ENCODE data around the gene SMURF1.
A peak's percentile ranks its signal among the peaks of the same experiment; 100 is the strongest.

SMURF1 gene

GRCh38 chr7:99096124-99096887 lies 47.6 kb downstream of the SMURF1 start:
- DNase-seq: no peak

GRCh38 chr7:99095698-99096097 lies 48.2 kb downstream of the SMURF1 start:
- no peak for DNase-seq

DNA sequence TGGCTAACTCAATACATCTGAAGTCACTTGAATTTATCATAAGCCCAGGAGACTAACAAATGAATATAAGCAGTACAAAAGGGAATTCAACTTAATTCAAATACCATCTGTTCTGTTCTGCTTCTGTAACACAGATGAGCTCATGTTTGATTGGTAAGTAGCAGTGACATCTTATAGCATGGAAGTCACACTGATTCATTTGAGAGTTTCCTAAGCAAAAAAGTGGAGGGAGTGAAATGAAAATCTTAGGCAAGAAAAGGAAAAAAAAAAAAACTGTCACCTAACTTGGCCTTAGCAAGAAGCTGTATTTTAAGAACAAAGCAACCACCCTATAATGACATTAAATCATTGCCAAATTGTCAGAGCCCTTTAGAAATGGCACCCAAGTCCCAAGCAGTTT lies 49.5 kb downstream of the SMURF1 start:
- DNase-seq: no peak

GRCh38 chr7:99092064-99092720 lies 51.7 kb downstream of the SMURF1 start:
- no peak for DNase-seq

DNA sequence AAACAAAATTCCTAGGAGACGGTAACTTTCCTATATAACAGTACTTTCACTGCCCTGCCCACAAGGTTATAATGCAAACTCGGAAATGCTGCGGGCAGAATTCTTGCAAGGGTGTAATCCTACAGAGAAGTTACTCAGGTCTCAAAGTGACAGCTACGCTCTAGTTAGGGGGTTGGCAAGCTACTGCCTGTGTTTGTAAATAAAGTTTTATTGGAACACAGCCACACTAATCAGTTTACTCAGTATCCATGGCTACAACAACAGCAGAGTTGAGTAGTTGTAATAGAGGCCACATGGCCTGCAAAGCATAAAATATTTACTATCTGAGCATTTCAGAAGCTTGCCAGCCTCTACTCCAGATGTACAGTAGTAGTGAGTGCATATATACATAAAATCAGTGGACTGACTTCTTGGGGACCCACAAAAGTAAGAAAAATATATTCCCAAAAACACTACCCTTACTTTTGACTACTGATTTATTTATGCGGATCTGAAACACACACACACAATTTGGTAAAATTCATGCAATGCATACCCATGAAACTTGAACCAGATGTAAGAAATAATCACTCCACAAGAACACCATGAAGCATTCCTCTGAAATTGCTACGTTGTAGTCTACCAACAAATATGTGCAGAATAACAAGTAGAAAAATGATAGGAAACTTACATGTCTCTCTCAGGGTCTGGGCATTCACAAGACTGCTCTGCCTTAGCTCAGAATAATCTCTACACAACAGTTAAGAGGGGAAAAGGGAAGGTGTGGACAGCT lies 53.0 kb downstream of the SMURF1 start:
- DNase-seq: peak; percentile 66

GRCh38 chr7:99089914-99090629 lies 53.8 kb downstream of the SMURF1 start:
- DNase-seq: no peak

- DNase-seq: no peak
These were observed 57.0 kb downstream of the SMURF1 start for GRCh38 chr7:99086944-99087343.

GRCh38 chr7:99086532-99086931 lies 57.4 kb downstream of the SMURF1 start:
- no peak for DNase-seq

GRCh38 chr7:99083733-99084132 lies 60.2 kb downstream of the SMURF1 start:
- DNase-seq: no peak

DNA sequence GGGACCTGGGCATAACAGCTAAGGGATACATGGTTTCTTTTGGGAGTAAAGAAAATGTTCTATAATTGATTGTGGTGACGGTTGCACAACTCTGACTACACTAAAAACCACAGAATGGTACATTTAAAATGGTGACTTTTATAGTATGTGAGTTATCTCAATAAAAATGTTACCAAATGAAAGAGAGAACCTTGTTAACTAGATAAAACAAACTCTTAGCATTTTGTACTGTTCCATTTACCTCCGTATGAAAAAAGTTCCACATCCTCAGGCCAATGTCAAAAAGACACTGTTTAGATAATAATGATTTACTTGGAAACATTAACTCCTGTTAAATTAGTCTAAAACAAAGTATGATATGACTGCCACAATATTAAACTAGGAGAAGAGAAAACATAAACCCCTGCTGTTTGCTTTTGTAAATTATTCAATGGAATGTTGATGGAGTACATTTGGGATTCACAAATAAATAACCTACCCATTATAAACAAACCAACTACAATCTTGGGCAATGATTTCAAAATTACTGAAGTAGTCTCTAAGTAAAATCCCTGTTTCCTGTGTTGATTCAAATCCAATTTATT lies 60.7 kb downstream of the SMURF1 start:
- DNase-seq: no peak

GRCh38 chr7:99080679-99081078 lies 63.2 kb downstream of the SMURF1 start:
- no peak for DNase-seq

DNA sequence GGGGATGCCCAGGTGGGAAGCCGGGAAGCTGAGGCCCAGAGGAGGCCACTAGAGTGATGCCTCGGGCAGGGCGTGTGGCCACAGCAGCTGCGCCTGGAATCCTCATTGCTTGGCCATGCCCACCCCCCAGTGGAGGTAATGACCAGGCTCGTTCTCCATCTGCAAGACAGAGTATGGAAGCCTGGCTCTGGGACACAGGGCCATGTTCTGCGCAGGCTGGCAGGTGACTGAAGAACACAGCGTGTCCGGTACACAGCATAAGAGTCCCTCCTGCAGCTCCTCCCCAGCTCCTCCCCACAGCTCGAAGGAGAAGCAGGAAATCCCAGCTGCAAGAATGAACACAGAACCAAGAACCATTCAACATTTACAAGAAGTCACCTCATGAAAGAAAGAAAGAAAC lies 64.8 kb downstream of the SMURF1 start:
- no peak for DNase-seq

DNA sequence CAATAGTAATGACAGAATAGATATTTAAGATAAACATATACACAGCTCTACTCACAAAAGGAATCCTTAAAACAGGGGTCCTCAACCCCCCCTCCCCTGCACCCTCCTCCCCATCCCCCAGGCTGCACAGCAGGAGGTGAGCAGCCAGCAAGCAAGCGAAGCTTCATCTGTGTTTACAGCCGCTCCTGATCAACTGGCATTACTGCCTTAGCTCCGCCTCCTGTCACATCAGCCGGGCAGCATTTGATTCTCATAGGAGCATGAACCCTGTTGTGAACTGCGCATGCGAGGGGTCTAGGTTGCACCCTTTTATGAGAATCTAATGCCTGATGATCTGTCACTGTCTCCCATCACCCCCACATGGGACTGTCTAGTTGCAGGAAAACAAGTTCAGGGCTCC lies 65.5 kb downstream of the SMURF1 start:
- no peak for DNase-seq

DNA sequence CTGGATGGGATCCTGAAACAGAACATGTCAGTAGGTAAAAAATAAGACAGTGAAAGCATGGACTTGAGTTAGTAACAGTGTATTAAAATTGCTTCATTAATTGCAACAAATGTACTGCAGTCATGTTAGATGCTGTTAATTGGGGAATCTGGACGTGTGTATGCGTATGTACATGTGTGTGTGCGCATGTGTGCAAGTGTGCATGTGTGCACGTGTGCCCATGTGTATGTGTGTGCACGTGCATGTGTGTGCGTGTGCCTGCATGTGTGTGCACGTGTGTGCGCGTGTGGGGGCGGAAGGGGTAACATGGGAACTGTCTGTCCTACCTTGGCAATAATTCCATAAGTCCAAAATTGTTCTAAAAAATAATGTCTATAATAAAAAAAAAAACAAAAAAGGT lies 67.3 kb downstream of the SMURF1 start:
- no peak for DNase-seq

- DNase-seq: no peak
These were observed 70.0 kb downstream of the SMURF1 start for GRCh38 chr7:99073839-99074446.

DNA sequence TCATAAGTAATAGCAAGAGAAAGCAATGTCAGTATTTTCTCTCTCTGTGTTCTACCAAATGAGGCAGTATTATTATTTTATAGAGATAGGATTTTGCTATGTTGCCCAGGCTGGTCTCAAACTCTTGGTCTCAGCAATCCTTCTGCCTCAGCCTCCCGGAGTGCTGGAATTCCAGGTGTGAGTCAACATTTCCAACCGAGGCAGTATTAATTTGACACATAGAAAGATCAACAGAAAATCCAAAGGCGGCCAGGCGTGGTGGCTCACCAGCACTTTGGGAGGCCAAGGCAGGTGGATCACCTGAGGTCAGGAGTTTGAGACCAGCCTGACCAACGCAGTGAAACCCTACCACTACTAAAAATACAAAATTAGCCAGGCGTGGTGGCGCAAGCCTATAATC lies 71.8 kb downstream of the SMURF1 start:
- no peak for DNase-seq

DNA sequence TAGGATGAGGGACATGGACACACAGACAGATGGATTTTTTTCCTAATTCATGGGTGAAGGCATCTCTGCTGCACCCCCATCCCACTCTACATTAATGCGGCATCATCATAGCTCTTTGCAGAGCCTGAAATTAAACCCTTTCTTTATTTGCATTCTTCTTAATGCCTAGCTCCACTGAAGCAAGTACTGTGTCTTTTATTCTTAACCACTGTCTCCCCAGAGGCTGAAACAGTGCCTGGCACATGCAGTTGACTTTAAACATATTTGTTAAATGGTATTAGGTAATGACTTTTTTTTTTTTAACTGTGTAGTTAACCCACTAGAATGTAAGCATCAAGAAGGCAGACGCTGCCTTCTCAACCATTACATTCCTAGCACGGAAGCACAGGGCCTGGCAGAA lies 73.5 kb downstream of the SMURF1 start:
- no peak for DNase-seq

DNA sequence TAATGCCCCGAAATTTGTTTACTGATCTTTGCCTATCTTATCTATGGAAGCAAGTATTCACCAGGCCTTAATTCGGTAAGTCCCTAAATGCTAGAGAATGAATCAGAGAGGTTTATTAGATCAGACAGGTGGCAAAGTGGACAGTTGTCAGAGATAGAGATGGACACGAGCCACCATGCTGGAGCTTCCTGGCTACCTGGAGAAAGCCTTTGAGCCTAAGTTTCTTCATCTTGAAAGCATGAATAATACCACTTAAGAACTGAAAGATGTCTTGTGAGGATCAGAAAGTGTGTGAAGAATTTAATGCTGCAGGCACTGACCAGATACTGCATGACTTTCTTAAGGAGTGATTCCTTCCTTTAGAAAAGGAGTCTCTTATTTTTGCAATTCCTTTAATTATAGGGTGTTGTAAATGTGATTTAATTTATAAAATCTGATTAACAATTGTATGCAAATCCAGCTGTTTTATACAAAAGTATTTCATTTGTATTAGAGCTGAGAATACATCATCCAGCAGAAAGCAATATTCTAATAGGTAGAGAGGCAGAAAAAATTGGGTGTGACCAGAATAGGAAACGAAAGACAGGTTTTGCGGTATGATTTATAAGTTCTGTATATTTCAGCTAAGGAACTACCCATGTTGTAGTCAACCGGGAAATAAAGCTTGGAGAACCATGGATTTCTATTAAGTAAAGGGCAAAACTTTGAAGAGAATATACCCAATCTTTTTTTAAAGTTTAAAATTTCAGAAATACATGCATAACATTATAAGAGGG lies 82.7 kb downstream of the SMURF1 start:
- DNase-seq: no peak

DNA sequence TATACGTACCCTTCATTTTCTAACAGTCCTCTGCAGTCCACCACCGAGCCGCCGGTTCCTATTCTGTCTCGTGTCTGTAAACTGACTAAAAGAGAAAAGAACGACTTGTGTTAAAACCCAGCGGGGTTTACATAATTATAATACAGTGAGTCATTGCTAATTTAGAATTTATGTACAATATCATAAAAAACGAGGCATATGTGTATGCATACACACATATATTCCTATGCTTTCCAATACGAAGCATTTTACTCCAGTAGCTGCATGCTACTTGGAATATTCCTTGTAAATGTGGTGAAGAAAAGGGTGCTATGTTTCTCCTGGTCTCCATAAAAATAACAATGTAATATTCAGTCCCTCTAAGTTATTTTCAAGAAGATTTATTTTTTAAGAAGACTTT lies 89.1 kb downstream of the SMURF1 start:
- no peak for DNase-seq

- DNase-seq: no peak
These were observed 92.9 kb downstream of the SMURF1 start for GRCh38 chr7:99050971-99051370.

DNA sequence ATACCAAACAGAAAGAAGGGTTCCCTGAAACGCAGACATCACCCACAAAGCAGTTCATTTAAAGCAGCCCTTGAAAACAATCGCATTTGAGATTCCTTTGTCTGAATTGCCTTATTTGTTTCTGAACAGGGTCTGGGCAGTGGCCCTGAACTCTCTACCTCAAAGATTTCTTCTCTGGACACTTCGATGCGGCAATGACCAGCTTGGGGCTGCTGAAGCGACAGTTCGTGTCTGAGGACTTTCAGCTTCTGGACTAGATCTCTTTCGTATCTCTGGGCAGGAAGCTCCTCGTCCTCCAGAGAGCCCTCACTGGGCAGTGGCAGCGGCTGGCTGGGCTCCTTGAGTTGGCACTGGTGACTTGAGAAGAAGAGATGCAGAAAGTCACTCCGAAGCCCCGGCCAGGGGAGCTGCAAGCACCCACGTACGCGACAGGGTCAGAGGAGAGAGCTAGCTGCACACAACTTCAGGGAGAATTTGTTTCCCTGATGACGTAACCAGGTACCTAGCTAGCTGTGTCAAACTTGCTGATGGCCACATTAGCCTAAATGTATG lies 96.3 kb downstream of the SMURF1 start:
- no peak for DNase-seq
